ENCODE results near the gene LRIF1. TPM values are rescaled to one million over a fixed set of nuclear protein-coding genes. Genes with fewer than 3 reads are reported as not detected.

The LRIF1 gene
- total RNA-seq, 4 donors from 2014 or later: 3.9 to 10.9 (median 8.7) TPM

GRCh38 chr1:110928904-110929303, 34.8 kb downstream of the LRIF1 start:
- Histone ChIP-seq H3K36me3 (no peaks in the 10 kb centered on the region), H3K9me3 (peaks cover 0 to 33% (median 5%) of the 10 kb centered on the region in 4 donors), H3K27me3 (no peaks in the 10 kb centered on the region), H3K4me3 (no peak overlapping the region), H3K4me1 (no peaks in the 10 kb centered on the region), H3K27ac (no peak overlapping the region)
- WGBS, 2 donors: 51 to 62% methylated on average over 2 of the region's 2 CpGs
- no peak for TF ChIP-seq CTCF (IDR thresholded peaks at IDR 0.05)
- no peak for TF ChIP-seq POLR2A (IDR thresholded peaks at IDR 0.05)
- no peak for TF ChIP-seq EP300 (IDR thresholded peaks at IDR 0.05)
- DNase-seq (ENCODE audit: low spot score in 2 of 2): no peak

- no peak overlapping the region for H3K27ac ChIP-seq
- H3K36me3 ChIP-seq: no peaks in the 10 kb centered on the region
- no peaks in the 10 kb centered on the region for H3K27me3 ChIP-seq
- peaks cover 0 to 26% (median 5%) of the 10 kb centered on the region in 4 donors for H3K9me3 ChIP-seq
- 77 to 80% methylated on average over 1 of the region's 1 CpG for WGBS, 2 donors
- no peaks in the 10 kb centered on the region for H3K4me1 ChIP-seq
- no peak overlapping the region for H3K4me3 ChIP-seq
- TF ChIP-seq CTCF (IDR thresholded peaks at IDR 0.05) (no peak), EP300 (IDR thresholded peaks at IDR 0.05) (no peak), POLR2A (IDR thresholded peaks at IDR 0.05) (no peak)
- DNase-seq (ENCODE audit: low spot score in 2 of 2): no peak
Observed at GRCh38 chr1:110928191-110928590, 35.5 kb downstream of the LRIF1 start.

GRCh38 chr1:110927484-110928075, 36.1 kb downstream of the LRIF1 start:
- no peak overlapping the region for H3K27ac ChIP-seq
- no peaks in the 10 kb centered on the region for H3K4me1 ChIP-seq
- H3K4me3 ChIP-seq: no peak overlapping the region
- H3K9me3 ChIP-seq: peaks cover 0 to 27% (median 5%) of the 10 kb centered on the region in 4 donors
- no peak for DNase-seq (ENCODE audit: low spot score in 2 of 2)
- TF ChIP-seq EP300 (IDR thresholded peaks at IDR 0.05): no peak
- no peak for TF ChIP-seq POLR2A (IDR thresholded peaks at IDR 0.05)
- no peak for TF ChIP-seq CTCF (IDR thresholded peaks at IDR 0.05)
- 62 to 80% methylated on average over 2 of the region's 2 CpGs for WGBS, 2 donors
- H3K36me3 ChIP-seq: no peaks in the 10 kb centered on the region
- H3K27me3 ChIP-seq: no peaks in the 10 kb centered on the region

- peaks cover 0 to 8% (median 2%) of the 10 kb centered on the region in 4 donors for H3K9me3 ChIP-seq
- no peaks in the 10 kb centered on the region for H3K36me3 ChIP-seq
- TF ChIP-seq CTCF (IDR thresholded peaks at IDR 0.05) (no peak), POLR2A (IDR thresholded peaks at IDR 0.05) (no peak)
- no peak overlapping the region for H3K4me3 ChIP-seq
- no peaks in the 10 kb centered on the region for H3K4me1 ChIP-seq
- no peaks in the 10 kb centered on the region for H3K27me3 ChIP-seq
- 97% methylated on average over 1 of the region's 1 CpG for WGBS, 2 donors
- DNase-seq (ENCODE audit: low spot score in 2 of 2): no peak
- H3K27ac ChIP-seq: no peak overlapping the region
Observed at GRCh38 chr1:110921953-110922352, 41.8 kb downstream of the LRIF1 start.

- 86 to 94% methylated on average over 1 of the region's 1 CpG for WGBS, 2 donors
Observed at GRCh38 chr1:110918016-110918415, 45.7 kb downstream of the LRIF1 start.

More at GRCh38 chr1:110918016-110918415, 45.7 kb downstream of the LRIF1 start:
- H3K9me3 ChIP-seq: peaks cover 0 to 26% (median 0%) of the 10 kb centered on the region in 4 donors
- no peaks in the 10 kb centered on the region for H3K4me1 ChIP-seq
- TF ChIP-seq POLR2A (IDR thresholded peaks at IDR 0.05): no peak
- no peak for TF ChIP-seq CTCF (IDR thresholded peaks at IDR 0.05)
- no peak for TF ChIP-seq EP300 (IDR thresholded peaks at IDR 0.05)
- no peak overlapping the region for H3K4me3 ChIP-seq
- no peaks in the 10 kb centered on the region for H3K27me3 ChIP-seq
- H3K36me3 ChIP-seq: no peaks in the 10 kb centered on the region
- H3K27ac ChIP-seq: no peak overlapping the region
- DNase-seq (ENCODE audit: low spot score in 2 of 2): no peak

All from tibial nerve (tissue), 4 donors.